Right hindlimb (tissue), 1 donor: ENCODE results near the gene SLC6A3.
"Not testable (repeated sequence)": the region's sequence is repeated elsewhere in the genome, so short reads cannot be mapped to it uniquely, and the experiment has no call there.

ENCODE experiments used
- DNase-seq: peaks from one replicate; pipeline ENCODE4 v3.0.0-alpha.2; 2018

Gene SLC6A3

DNA sequence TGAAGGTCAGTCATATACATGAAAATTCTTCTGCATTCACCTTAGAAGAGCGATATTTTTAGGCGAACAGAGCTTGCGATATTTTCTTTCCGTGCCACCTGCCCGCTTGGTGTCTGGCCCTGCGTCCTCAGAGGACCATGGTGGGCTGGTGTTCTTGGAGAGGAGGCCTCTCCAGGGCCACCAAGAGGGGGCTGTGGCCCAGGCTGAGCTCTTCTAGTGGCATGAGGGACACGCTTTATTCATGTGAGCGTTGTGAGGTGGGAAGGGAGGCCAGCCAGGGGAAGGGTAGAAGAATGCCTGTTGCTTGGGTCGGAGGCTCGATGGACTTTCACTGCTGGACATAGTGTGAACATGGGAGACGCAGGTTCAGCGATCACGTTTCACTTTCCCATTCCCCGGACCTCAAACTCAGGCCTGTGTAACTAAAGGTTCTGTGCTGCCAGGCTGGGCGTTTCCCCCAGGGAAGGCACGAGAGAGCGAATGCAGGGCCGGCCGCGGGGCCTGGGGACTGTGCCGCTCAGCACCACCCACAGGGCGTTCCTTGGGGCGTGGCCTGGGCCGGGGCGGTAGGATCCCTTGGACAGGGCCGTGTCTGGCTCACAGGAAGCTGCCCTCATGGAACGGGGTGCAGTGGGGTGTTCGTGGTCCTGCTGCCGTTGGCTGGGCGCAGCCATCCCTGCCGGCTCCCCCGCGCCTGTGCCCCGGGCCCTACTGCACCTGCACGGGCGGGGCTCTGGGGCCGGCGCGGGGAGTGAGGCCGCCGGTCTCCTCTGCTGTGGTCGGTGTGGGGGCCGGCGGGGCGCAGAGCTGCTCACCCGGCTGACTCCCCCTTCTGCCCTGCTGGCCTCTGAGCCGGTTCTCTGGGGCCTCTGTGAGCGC, 59.6 kb downstream of the SLC6A3 start:
- DNase-seq, result peak; percentile 67

DNA sequence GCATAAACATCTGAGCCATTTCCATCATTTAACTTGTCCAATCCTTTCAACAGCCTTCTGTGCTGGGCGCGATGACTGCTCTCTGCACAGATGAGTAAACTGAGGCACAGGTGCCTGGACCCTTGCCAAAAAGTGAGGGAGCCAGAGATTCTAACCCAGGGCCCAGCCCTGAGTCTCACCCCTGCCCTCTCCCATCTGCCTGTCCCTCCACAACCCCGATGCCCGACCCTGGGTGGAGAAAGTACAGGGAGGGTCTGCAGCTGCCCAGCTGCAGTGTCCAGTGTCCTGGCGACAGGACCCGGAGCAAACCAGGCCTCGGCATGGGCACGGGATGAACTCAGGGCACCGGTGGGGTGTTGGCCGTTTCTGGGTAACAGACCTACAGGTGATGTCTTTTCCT, 60.7 kb downstream of the SLC6A3 start:
- DNase-seq, result no peak

GRCh38 chr5:1383886-1384401, 61.3 kb downstream of the SLC6A3 start:
- no peak for DNase-seq

DNA sequence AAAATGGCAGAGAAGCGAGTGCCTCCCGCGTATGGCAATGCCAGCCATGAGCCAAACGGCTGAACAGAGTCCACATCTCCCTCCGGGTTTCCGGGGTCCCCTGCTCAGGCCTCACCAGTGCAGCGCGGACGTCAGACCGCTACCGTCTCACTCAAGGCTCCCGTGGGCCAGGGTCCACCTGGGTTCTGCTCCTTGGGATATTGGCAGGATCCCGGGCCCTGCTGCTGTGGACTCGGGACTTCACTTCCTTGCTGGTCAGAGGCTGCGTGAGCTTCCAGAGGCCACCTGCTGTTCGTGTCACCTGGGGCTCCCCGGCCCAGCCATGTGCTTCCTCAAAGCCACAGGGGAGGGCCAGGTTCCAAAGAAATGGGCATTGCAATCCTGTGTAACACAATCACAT, 61.9 kb downstream of the SLC6A3 start:
- no peak for DNase-seq

- no peak for DNase-seq
Measured at GRCh38 chr5:1382248-1382700, 63.0 kb downstream of the SLC6A3 start.

- no peak for DNase-seq
Measured at GRCh38 chr5:1381370-1382247, 63.6 kb downstream of the SLC6A3 start.

DNA sequence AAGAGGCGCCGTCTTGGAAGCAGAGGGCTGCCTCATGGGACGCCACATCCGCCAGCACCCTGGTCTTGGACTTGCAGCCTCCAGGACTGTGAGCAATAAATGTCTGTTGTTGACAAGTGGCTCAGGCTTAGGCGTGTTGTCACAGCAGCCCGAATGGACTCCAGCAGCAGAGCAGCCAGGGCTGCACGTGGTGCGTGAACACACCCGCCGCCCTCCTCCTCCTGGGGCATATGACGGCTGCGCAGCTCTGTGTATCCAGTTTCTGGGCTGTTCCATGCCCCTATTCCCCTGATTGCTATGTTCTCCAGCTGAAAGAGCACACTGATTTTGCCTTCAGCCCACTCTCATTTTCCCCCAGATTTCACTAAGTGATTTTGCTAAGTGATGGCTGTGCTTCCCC, 64.3 kb downstream of the SLC6A3 start:
- no peak for DNase-seq

- no peak for DNase-seq
Measured at GRCh38 chr5:1380011-1380817, 65.0 kb downstream of the SLC6A3 start.

DNA sequence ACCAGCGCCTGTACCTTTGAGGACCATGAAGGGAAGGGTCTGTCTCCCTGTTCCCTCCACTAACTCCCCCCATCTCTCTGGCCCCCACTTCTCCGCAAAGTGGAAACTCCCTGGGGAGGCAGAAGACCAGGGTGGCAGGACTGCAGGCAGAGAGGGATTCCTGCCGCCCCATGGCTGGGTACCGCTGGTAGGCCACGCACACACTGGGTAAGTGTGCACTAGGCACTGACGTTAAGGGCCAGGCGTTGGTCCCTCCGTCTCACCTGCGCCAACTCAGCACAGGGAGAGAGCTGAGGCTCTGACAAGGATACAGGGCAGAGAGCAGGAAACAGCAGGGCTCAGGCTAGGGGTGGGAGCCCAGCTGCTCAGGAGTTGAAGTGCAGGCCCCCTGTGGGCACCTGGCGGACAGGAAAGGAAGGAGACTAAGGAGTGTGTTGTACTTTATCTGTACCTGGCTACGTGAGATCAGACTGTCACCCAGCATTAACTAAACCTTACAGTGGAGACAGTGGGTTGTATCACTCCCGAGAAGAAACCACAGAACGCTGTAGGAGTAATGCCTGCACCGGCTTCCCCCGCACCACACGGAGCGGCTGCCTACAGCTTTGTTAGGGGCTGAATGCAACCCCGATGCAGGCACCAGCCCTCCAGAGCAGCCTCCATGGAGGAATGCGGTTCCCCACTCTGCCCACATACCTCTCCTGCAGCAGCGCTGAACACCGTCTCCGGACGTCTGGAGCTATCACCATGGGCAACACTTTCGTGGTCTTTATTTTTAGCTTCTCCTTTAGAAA, 66.2 kb downstream of the SLC6A3 start:
- no peak for DNase-seq

DNA sequence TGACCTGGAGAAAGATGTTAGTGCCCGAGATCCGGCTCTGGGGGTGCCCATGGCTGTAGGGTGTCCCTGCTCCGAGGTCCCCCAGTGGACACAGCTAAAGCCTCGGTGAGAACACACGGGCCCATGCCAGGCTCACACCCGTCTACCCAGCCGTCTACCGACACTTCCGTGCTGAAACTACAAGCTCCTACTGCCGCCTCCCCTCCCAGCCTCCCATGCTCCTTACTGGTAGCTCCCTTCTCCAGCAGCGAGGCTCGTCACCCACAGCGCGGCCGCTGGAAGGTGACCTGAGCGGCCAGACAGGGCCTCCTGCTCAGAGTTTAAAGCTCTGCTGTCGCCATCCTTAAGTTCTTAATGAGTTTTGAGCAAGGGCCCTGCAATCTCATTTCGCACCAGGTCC, 67.1 kb downstream of the SLC6A3 start:
- no peak for DNase-seq

DNA sequence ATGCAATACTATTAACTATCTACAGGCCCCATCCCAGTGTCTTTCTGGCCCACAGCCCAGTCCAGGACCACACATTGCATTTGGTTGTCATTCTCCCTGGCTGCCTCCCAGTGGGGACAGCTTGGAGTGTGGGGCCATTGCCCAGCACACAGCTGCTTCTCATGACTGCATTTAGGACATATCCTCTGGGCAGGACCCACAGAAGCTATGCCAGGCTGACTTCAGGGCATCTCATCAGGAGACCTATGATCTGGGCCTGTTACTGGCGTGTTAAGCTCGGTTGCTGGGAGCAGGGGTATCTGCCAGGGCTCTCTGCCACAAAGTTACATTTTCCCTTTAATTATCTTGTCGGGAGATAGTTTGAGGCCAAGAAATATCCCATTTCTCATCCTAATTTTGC, 68.3 kb downstream of the SLC6A3 start:
- DNase-seq, result no peak

GRCh38 chr5:1375871-1376810, 69.1 kb downstream of the SLC6A3 start:
- no peak for DNase-seq

- DNase-seq, result no peak
Measured at GRCh38 chr5:1374679-1375055, 70.6 kb downstream of the SLC6A3 start.

GRCh38 chr5:1374030-1374678, 71.1 kb downstream of the SLC6A3 start:
- DNase-seq, result no peak

GRCh38 chr5:1371972-1372342, 73.3 kb downstream of the SLC6A3 start:
- not testable (repeated sequence) for DNase-seq

DNA sequence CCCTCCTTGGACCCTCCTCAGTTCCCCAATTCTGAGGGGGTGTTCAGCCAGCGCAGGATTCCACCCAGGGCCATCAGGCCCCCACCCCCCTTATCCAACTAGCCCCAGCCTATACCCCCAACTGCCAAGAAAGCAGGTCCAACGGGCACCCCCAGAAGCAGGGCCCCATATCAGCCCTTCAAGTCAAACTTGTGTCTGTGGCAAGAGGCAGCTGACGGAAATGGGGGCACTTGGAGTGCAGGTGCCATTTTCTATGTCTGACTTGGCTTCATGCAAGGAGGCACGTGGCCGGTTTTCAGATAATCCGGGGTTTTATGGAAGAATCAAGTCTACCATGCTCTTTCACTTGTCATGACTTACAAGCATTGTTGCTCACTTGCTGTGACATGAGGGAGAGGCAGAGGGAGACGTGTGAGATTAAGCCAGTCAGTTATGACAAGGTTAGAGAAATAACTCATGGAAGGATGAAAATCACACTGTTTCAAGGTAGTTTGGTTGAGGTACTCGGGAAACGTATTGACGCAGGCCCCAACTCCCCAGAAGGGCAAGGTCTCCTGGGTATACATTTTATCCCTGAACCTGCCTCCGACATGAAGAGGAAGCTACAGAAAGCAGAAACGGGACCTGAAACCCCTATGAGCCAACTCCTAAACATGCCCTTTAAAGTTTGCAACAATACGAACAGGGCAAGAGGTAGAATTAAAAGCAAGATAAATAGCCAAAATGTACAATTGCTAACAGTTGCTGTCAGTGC, 73.8 kb downstream of the SLC6A3 start:
- DNase-seq, result no peak

GRCh38 chr5:1370006-1370405, 75.2 kb downstream of the SLC6A3 start:
- no peak for DNase-seq

DNA sequence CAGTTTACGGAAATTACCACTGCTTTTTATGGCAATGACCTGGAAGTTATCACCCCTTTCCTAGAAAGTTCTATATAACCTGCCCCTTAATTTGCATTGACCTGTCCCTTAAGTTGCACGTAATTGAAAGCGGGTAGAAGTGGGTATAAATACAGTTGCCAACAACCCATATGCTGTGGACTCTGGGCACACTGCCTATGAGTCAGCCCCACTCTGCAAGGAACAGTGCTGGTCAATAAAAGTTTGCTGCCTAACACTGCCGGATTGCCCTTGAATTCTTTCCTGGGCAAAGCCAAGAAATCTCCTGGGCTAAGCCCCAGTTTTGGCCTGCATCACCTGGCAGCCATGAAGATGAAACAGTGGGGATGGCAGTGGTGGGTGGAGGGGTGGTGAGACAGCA, 76.5 kb downstream of the SLC6A3 start:
- DNase-seq, result no peak

DNA sequence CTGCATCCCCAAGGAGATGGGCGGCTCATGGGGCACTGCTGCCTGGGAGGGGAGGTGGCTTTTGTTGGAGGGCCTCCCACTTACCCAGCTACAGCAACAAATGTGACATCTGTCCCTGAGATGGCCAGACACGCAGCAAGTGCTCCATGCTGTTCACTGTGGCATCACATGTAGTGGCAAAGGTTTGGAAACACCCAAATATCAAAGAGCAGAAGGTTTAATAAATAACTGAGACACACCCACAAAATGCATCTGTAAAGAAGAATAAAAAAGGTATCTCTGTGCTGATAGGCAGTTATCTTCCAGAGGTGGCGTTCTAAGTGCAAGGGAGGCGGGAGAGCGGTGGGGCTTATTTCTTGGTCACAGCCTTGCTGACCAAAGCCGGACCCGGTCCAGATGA, 77.0 kb downstream of the SLC6A3 start:
- no peak for DNase-seq

DNA sequence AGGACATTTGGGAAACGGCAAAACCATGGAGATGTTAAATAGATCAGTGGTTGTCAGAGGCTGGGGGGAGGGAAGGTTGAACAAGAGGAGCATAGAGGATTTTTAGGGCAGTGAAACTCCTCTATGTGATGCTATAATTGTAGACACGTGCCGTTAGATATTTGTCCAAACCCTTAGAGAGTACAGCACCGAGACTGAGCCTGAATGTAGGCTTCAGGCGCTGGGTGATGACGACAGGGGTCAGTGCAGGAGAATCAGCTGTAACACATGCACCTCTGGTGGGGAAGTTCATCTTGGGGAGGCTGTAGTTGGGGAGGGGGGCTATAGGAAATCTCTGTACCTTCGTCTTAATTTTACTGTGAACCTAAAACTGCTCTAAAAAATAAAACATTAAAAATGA, 78.1 kb downstream of the SLC6A3 start:
- DNase-seq, result no peak
